Measurements from ENCODE around the gene MSRB1.
"Not testable (repeated sequence)": the region's sequence is repeated elsewhere in the genome, so short reads cannot be mapped to it uniquely, and the experiment has no call there.

MSRB1 gene

DNA sequence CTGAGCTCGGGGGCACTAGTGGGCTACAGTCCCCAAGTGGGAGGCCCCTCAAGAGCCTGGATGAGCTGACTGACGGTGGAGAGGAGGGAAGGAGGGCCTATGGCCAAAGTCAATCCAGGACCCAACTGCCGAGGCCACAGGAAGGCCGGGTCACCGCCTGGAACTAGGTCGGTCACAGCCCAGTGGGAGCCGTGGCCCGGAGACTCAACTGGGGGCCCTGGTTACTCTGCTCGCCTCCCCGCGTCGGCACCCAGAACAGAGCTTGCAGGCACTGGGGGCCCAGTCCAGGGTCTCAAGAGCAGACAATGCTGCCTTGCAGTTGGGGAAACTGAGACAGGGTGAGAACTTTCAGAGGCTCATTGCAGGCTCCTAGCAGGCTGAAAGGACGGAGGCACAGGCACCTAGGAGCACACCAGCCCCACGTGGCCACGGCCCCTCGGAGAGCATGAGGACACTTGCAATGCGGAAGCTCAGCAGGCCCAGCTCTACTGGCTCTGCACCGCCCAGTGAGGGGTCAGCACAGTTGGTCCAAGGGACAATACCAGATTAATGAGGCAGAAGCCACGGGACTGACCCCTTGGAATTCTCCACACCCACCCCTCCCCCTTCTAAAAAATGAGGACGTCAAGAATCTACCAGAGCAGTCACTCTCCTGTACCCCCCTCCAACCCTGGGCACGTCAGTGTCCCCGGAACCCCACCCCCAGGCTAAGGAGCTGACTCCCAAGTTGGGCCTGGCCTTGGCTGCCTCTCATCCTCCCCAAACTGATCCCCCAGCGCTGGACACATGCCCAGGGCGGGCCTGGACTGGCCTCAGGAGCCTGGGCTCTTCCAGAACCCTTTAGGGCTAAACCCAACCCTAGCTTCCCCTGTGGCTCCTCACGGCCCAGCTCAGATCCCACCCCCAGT, 27.0 kb downstream of the MSRB1 start:
- no peak for DNase-seq (ENCODE audit: low read depth)

DNA sequence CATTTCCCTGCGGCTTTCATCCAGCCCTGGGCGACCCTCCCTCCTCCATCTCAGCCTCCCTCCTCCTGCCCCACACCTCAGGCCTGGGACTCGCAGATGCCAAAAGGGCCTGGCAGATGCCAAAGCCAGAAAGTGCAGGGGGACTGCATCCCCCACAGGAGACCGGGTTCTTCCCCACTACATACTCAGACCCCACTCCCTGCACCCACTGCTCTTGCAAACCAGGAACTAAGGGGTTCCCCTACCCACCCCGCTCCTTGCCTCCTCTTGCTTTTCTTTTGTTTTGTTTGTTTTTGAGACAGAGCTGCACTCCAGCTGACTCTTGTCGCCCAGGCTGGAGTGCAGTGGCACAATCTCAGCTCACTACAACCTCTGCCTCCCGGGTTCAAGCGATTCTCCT, 28.0 kb downstream of the MSRB1 start:
- no peak for DNase-seq (ENCODE audit: low read depth)

DNA sequence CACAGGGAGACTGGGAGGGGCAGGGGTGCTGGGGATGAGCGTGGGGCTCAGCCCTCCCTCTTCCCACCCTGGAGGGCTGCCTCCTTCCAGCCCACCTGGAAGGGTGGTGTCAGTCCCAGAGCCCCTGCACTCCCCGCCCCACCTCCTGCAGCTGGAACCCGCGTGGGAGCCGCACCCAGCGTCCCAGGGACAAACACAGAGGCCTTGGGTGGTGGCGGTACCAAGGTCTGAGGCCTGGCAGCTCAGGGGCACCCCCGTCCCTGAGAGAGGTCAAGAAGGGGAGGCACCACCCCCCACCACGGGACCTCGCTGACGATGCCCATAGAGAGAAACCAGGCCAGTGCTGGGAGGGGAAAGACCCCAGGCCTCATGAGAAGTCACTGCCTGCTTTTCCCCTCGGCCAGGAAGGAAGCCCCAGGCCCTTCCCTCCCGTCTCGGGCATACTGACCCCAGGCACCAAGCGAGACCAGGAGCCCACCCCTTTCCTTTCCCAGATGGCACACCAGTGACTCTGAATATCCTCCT, 28.9 kb downstream of the MSRB1 start:
- DNase-seq (ENCODE audit: low read depth), result no peak

DNA sequence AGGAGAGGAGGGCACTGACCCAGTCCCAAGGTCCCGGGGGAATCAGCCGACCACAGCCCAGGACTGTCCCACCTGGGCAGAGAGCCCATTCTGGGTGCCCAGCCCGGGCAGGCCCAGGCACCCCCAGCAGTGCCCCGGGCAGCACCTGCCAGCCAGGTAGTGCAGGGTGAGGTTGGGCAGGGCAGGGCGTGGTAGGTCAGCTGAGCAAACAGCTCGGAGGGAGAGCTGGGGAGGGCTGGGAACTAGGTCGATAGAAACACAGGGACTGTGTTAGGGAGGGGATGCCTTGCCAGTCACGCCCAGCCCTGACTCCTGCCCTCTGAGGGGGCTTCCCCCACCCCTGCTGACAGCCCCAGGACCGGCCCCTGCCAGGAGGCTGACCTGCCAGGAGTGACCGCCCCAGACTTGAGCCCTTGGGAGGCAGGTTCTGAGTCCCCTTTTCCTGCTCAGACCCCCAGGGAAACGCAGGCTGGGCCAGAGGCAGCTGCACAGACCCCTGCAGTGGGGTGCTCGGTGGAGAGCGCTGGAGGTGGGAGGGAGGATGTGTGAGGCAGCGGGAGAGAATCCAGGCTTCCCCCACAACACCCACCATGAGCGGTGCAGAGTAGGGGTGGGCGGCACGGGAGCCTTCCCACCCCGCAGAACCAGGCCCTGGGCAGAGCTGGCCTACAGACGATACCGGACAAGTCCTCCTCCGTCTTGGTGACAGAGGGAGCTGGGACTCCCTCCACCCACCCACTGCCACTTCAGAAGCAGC, 29.5 kb downstream of the MSRB1 start:
- DNase-seq (ENCODE audit: low read depth), result no peak

DNA sequence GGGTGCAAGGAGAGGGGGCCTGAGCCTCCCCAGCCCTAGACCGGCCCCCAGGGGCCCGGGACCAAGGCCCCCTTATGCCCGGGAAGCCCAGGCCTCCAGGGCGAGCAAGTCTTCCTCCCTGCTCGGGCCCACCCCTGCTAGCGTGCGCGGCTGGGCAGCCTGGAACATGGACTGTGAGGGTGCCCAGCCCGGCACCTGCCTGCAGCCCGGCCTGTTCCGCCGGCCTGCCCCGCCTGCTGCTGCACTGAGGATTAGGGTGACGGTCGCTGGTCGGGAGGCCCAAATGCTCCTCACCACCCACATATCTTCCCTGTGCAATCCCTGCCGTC, 30.8 kb downstream of the MSRB1 start:
- DNase-seq (ENCODE audit: low read depth), result no peak

DNA sequence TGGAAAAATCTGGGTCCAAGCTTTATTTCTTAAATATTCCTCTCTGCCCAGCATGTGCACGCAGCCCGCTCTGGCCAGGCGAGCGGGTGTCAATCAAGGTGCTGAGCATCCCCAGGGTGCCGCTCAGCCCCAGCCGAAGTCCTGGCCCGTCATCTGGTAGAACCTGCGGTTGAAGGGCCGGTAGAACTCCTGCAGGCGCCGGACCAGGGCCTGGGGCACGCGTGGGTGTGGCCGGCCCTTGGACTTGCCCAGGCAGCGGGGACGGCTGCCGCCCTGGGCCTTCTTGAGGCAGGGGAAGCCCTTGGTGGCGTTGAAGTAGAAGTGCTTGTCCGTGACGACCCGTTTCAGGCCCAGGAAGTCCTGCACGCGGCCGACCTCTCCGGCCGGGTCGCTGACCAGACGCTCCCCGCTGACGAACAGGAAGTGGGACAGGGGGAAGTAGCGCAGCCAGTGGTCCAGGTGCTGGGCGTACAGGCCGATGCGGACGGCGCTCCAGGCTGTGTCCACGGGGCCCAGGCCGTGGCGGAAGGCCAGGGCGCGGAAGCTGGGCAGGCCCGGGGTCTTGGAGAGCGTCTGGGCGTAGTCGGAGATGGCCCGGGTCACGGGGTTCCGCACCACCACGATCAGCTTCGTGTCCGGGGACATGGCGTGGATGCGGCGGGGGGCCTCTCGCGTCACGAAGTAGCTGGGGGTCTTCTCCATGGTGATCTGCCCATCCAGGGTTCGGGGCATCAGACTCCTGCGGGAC, 31.4 kb downstream of the MSRB1 start:
- no peak for DNase-seq (ENCODE audit: low read depth)

DNA sequence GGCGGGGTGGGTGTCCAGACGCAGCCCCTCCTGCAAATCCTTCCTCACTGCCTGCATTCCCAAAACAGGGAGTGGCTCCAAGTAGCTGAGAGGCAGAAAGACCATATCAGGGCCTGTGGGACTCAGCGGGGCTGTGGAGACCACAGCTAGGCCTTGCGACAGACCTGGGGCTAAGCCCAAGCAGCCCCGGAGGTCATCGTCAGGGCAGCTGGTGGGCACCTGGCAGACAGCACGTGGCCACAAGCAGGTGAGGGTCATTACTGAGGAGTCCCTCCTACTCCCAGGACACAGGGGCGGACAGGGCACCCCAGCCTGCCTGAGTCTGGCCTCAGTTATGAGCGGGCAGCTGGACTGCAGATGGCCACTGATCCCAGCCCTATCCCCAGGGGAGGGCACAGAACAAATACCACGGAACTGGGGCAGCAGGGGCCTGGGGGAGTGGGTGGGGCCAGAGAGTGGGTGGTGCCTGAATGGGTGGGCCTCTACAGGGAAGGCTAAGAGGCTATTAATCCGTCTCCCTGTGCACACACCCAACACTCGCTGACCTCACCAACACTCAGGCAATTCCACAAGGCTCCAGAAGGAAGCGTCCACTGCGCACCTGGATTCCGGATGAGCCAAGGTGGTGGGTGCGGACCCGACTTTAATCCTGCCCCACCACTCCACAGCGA, 33.3 kb downstream of the MSRB1 start:
- DNase-seq (ENCODE audit: low read depth), result no peak

DNA sequence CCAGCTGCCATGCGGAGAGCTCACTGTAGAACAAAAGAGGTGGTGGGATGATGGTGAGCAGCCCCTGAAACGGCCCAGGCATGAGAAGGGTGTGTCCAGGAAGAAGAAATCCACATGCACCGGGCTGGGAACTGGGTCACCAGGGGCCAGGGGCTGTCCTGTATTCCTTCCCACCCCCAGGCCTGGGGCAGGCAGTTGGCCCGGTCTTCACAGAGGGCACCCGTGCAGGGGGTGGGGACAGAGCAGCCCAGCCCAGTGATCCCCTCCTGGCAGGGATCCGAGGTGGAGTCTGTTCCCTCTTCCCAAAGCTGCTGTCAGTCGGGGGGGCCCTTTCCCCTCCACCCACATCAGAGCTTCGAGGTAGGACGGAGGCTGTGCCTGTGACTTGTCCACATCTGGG, 34.0 kb downstream of the MSRB1 start:
- no peak for DNase-seq (ENCODE audit: low read depth)

DNA sequence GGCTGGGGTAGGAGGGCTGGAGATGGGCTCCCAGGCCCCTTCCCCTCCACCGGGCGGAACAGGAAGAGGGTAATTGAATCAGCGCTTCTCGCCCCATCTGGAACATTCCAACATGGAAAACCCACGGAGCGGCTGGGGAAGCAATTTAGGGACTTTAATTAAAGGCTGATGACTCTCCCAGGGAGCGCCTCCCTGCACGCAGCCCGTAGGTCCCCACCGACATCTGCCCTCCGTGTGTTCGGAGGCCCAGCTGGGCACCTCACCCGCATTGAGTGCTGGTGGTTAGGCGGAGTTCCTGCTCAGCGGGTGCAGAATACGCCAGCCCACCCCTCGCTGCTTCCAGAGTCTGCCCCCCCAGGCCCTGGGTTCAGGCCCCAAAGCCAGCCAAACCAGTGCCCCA, 34.8 kb downstream of the MSRB1 start:
- DNase-seq (ENCODE audit: low read depth), result no peak

DNA sequence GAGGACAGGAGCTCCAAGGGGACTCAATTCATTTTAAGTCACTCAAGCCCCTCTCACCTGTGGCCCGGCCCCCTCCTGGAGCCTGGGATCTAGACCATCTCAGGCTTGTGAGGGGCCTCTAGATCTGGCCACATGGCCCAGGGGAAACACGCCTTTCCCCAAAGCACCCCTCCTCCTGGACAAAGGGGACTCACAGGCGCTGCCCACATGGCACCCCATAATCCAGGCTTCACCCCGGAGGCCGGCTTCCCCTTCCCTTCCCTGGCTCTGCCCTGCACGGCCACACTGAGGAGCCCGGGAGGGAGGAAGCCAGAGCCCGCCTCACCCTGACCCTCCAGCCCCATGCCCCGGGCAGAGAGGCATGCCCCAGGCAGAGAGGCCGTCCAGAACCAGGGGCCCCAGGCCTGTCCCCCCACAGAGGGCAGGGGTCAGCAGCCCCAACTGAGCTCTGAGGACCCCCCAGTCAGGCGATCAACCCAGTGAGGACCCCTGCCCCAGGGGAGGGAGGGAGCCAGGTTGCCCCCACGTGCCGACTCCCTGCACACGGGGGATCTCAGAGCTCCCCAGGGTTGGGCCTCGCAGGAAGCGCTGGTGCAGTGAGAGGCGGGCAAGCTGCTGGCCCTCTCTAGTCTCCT, 35.7 kb downstream of the MSRB1 start:
- DNase-seq (ENCODE audit: low read depth), result no peak

DNA sequence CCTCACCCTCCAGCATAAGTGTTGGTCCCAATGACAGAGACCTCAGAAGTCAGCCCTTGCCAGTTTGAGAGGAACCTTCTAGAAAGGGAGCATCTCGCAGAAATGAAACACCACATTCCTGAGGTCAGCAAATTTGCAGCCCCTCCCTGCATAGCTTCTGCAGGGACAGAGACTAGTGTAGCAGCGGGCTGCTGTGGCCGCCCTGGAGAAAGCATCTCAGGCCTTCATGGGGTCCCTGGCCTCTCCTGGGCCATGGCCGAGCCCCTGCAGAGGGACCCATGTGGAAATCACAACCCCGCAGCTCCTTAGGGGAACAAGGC, 36.2 kb downstream of the MSRB1 start:
- DNase-seq (ENCODE audit: low read depth), result no peak

DNA sequence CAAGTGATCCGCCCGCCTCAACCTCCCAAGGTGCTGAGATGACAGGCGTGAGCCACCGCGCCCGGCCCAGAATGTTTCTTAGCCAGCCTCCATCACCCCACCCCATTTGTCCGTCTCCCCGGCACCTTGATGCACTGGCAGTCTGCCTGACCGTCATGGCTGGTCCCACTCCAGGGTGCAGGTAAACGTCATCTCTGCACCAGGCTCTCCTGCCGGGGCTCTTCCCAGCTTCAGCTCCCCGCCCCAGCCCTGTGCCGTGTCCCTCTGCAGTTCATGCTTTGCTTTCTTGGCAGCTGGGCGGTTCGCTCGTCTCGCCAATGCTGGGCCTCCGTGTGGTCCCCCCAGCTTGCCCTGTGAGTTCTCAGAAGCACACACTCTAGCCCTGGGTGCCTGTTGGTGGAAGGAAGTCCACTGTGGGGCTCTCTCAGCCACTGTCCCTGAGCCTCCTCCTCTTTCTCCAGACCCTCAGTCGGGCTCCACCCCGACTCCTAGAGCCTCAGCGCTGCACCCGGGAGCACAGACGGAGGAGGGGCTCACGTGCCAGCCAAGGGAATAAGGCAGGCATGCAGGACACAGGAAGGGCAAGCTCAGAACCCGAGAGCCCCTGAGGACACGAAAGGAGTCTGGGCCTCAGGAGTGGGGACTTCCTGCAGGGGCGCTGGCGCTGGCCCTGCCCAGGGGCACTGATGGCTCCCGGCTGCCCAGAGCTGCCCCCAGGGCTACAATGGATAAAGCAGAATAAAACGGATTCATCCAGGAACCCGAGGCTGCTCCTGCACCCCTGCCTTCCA, 36.7 kb downstream of the MSRB1 start:
- DNase-seq (ENCODE audit: low read depth), result no peak

DNA sequence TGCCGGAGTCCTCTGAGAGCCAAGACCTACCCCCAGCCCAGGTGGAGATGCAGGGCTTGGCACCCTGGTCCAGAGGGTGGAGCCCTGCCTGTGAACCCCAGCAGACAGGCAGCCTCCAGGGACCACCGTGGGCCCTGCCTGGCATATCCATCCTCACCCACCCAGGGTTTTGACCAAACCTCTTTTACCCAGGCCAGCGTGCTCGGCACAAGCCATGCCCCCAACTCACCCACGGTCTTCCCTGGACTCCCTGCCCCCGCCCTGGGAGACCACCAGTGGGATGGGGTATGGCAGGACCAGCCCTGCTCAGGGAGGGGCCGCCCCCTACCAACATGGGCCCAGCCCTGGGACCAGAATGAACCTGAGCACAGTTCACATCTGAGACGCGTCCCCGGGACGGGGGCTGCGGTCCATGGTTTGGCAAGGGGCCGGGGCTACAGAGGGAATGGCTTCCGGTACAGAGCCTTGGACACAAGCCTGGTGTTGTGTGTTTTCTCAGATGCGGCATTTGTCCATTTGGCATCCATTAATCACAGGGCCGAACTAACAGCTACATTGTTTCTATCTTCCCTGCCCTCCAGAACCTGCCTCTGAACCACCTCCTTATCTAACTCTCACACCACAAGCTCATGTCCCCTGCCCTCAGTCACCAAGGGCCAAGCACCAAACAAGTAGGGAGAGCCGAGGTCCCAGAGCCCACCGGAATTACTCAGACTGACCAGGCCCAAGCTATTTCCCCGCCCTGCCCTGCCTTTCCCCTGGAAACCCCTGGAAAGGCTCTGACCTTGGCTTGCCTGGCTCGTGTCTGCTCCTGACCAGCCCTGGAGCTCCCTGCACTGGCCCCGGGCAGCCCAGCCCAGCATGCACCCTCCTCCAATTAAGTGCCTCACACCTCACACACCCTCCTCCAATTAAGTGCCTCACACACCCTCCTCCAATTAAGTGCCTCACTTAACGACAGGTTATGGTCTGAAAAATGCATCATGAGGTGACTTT, 38.9 kb downstream of the MSRB1 start:
- DNase-seq (ENCODE audit: low read depth), result no peak

DNA sequence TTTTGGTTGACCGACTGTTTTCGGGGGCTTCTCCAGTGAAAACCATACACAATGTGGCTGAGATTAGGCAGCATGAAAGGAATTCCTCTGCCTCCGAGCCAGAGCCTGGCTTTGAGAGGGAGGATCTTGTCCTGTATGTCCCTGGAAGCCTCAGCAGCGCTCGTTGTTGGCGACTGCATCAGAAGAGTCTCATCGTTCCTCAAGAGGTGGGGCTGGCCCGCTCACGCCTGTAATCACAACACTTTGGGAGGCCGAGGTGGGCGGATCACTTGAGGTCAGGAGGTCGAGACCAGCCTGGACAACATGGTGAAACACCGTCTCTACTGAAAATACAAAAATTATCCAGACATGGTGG, 39.8 kb downstream of the MSRB1 start:
- no peak for DNase-seq (ENCODE audit: low read depth)

DNA sequence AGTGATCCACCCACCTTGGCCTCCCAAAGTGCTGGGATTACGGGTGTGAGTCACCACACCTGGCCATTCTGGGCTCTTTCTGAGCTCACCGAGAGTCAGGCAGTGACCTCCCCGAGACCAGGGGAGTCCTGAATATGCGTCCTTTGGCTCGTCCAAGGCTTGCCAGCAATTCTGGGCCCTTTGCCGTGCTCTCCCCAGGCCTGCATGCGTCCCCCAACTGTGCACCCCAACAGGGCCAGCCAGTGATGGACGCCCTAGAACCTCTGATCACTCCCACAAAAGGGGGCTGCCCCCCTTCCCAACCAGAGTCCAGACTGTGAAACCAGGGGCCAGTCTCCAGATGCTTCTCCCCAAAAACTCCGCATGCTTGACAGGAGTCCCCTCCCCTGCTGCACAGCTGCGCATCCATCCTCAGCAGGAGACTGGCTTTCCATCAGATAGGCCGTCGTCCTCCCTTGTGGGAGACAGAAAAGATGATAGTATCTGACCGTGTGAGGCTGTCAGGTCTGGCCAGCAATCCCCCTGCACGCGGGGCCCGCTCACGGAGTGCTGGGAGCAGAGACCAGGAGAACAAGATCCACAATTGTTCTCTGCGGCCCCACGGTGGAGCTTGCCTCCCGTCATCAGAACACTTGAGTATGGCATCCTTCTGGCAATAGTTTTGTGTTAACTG, 40.3 kb downstream of the MSRB1 start:
- DNase-seq (ENCODE audit: low read depth), result no peak

DNA sequence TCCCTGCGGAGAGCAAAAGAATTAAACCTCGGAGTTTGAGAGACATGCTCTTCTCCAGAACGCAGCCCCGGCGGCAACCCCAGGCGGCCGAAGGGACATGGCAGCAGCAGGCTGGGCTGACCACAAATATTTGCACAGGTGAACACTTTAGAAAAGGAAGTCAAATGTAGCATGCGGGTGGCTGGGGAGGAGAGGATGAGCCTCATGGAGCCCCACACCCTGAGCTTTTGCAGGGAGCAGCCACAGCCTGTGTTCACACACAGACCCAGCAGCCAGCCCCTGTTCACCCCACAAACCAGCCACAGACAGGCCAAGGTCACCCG, 42.6 kb downstream of the MSRB1 start:
- DNase-seq (ENCODE audit: low read depth), result no peak

DNA sequence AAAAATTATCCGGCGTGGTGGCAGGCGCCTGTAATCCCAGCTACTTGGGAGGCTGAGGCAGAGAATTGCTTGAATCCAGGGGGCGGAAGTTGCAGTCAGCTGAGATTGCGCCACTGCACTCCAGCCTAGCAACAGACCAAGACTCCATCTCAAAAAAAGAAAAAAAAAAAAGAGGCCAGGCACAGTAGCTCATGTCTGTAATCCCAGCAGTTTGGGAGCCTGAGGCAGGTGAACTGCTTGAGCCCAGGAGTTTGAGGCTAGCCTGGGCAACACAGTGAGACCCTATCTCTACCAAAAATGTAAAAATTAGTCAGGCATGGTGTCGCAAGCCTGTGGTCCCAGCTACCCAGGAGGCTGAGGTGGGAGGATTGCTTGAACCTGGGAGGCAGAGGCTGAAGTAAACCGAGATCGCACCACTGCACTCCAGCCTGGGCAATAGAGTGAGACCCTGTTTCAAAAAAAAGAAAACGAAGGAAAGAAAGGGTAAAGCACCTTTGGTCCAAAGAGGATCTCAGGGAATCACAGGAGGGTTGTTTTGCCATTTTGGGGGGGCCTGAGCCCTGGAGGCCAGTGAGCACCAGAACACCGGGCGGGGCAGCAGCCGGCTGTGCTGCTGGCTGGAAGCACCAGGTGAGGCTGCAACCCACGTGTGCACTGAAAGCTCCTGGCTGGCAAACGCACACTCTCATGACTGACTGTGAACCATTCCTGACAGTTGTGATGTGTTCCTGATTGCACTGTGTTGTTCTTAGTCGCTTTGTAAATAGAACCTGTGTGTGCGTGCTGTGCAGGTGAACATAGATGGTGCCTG, 43.2 kb downstream of the MSRB1 start:
- DNase-seq (ENCODE audit: low read depth), result no peak

DNA sequence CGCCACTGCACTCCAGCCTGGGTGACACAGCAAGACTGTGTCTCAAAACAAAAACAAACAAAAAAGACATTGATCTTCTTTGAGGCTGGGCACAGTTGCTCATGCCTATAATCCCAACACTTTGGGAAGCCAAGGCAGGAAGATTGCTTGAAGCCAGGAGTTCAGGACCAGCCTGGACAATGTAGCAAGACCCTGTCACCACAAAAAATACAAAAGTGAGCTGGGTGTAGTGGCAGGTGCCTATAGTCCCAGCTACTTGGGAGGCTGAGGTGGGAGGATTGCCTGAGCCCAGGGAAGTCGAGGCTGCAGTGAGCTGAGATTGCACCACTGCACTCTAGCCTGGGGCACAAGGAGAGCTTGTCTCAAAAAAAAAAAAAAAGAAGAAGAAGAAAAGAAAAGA, 45.3 kb downstream of the MSRB1 start:
- DNase-seq (ENCODE audit: low read depth), result not testable (repeated sequence)
